ENCODE results near the gene FBXO31. TPM values are rescaled to one million over a fixed set of nuclear protein-coding genes. Genes with fewer than 3 reads are reported as not detected.

Gene FBXO31
- total RNA-seq, 1 experiment from 2014 or later: 18.8 TPM

- BruUV-seq (replicated peaks): no TSS peak
- Histone ChIP-seq H3K36me3 (ENCODE audit: low read depth) (no peaks in the 10 kb centered on the region), H3K27me3 (ENCODE audit: insufficient read depth, low read depth) (no peaks in the 10 kb centered on the region), H2AFZ (no peak overlapping the region), H3F3A (ENCODE audit: insufficient read depth, low read depth) (no peaks in the 10 kb centered on the region), H3K4me2 (no peak overlapping the region), H3K9me3 (ENCODE audit: insufficient read depth, low read depth) (no peaks in the 10 kb centered on the region), H3K79me2 (ENCODE audit: low read depth) (no peaks in the 10 kb centered on the region), H3K4me3 (no peak overlapping the region), H3K27ac (no peak overlapping the region), H4K20me1 (ENCODE audit: insufficient read depth) (peaks cover 3% of the 10 kb centered on the region), H3K9me2 (ENCODE audit: insufficient read depth) (no peaks in the 10 kb centered on the region), H3K4me1 (replicated peaks; ENCODE audit: insufficient read depth) (no peaks in the 10 kb centered on the region)
- intact Hi-C loops (cut with micrococcal nuclease; ENCODE audit: unreplicated experiment): no loop called here
- CTCF ChIA-PET: no interaction called here
- TF ChIP-seq CTCF (conservative IDR thresholded peaks at IDR 0.05) (no peak), EZH2 (IDR thresholded peaks at IDR 0.05; ENCODE audit: low read depth) (no peak)
- POLR2A ChIA-PET (ENCODE audit: unreplicated experiment): no interaction called here
- DNase-seq: no peak
Observed at GRCh38 chr16:87339086-87339723, 44.4 kb downstream of the FBXO31 start.

GRCh38 chr16:87338155-87338765 lies 45.3 kb downstream of the FBXO31 start:
- Histone ChIP-seq H3K4me3 (no peak overlapping the region), H4K20me1 (ENCODE audit: insufficient read depth) (peaks cover 3% of the 10 kb centered on the region; the same call in 1 of the 2 replicates), H3K27me3 (ENCODE audit: insufficient read depth, low read depth) (no peaks in the 10 kb centered on the region), H3K4me2 (no peak overlapping the region), H2AFZ (no peak overlapping the region), H3K27ac (no peak overlapping the region), H3K9me2 (ENCODE audit: insufficient read depth) (no peaks in the 10 kb centered on the region), H3K4me1 (replicated peaks; ENCODE audit: insufficient read depth) (no peaks in the 10 kb centered on the region), H3K79me2 (ENCODE audit: low read depth) (no peaks in the 10 kb centered on the region), H3K9me3 (ENCODE audit: insufficient read depth, low read depth) (no peaks in the 10 kb centered on the region), H3K36me3 (ENCODE audit: low read depth) (no peaks in the 10 kb centered on the region), H3F3A (ENCODE audit: insufficient read depth, low read depth) (no peaks in the 10 kb centered on the region)
- intact Hi-C loops (cut with micrococcal nuclease; ENCODE audit: unreplicated experiment): no loop called here
- BruUV-seq (replicated peaks): no TSS peak
- POLR2A ChIA-PET (ENCODE audit: unreplicated experiment): no interaction called here
- no peak for DNase-seq
- no peak for TF ChIP-seq EZH2 (IDR thresholded peaks at IDR 0.05; ENCODE audit: low read depth)
- TF ChIP-seq CTCF (conservative IDR thresholded peaks at IDR 0.05): no peak
- CTCF ChIA-PET: no interaction called here

DNA sequence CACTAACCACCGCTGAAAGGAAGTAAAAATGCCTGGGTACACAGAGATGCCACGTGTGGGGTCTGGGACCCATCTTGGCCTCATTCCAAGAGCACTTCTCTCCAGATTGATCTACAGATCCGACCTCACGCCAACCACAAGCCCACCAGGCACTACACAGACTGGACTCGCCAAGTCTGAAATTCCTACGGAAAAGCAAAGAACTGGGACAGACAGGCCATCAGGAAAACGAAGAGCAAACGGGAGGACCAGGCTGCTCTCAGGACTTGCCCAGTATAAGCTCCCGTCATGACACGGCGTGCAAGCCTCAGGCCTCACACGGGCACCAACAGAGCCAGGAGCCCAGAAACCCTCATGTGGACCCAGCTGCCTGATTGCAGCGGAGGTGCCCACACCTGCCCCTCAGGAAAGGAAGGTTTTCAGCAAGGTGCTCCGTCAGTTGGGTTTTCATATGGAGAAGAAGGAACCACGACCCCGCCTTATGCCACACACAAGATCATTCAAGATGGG lies 46.3 kb downstream of the FBXO31 start:
- Histone ChIP-seq H3K9me2 (ENCODE audit: insufficient read depth) (no peaks in the 10 kb centered on the region), H3K27me3 (ENCODE audit: insufficient read depth, low read depth) (no peaks in the 10 kb centered on the region), H3K4me3 (no peak overlapping the region), H3F3A (ENCODE audit: insufficient read depth, low read depth) (no peaks in the 10 kb centered on the region), H3K4me1 (replicated peaks; ENCODE audit: insufficient read depth) (no peaks in the 10 kb centered on the region), H3K36me3 (ENCODE audit: low read depth) (no peaks in the 10 kb centered on the region), H3K27ac (no peak overlapping the region), H3K9me3 (ENCODE audit: insufficient read depth, low read depth) (no peaks in the 10 kb centered on the region), H4K20me1 (ENCODE audit: insufficient read depth) (no peaks in the 10 kb centered on the region), H3K4me2 (no peak overlapping the region), H3K79me2 (ENCODE audit: low read depth) (no peaks in the 10 kb centered on the region), H2AFZ (no peak overlapping the region)
- DNase-seq: no peak
- BruUV-seq (replicated peaks): no TSS peak
- no peak for TF ChIP-seq EZH2 (IDR thresholded peaks at IDR 0.05; ENCODE audit: low read depth)
- no peak for TF ChIP-seq CTCF (conservative IDR thresholded peaks at IDR 0.05)
- ChIA-PET CTCF (no interaction called here), POLR2A (ENCODE audit: unreplicated experiment) (no interaction called here)
- intact Hi-C loops (cut with micrococcal nuclease; ENCODE audit: unreplicated experiment): no loop called here

Data from PC-9 (cell line).